Pancreas (tissue), 10 donors: ENCODE data around the gene PTGER3. TPM values are rescaled to one million over a fixed set of nuclear protein-coding genes. Genes with fewer than 3 reads are reported as not detected.

Source experiments
- ATAC-seq, 4 donors: fragments of 200-7000 bp; cut with Tn5 transposase; one replicate each; pipeline versions ENCODE4 v1.8.0 to v1.9.1; 2020; ENCODE audit warnings: mild to moderate bottlenecking in 4 of 4, moderate library complexity in 4 of 4
- DNase-seq, 6 donors: peaks; one replicate each; pipeline ENCODE4 v3.0.0-alpha.2; 2020
- FAIRE-seq: peaks from 2 replicates; lab custom pipeline; 2012; peaks lifted over from hg19 to GRCh38; lab: Jason Lieb, UNC
- H3K27ac ChIP-seq, 4 donors: fragments of 200-600 bp; sonication (generic); 1 replicate in 3 of 4; 2 replicates in 1 of 4; pipeline versions ENCODE4 v1.5.0 to v1.8.0; 2020
- H3K27me3 ChIP-seq, 4 donors: fragments of 200-600 bp; one replicate each; pipeline ENCODE4 v1.8.0; 2021
- H3K36me3 ChIP-seq, 3 donors: fragments of 200-600 bp; sonication (generic) in 1 of 3; one replicate each; pipeline versions ENCODE4 v1.5.0 to v1.8.0; 2020 to 2021
- H3K4me1 ChIP-seq, 3 donors: fragments of 200-600 bp; one replicate each; pipeline ENCODE4 v1.8.0; 2021
- H3K4me3 ChIP-seq, 4 donors: fragments of 200-600 bp; sonication (generic) in 2 of 4; one replicate each; pipeline versions ENCODE4 v1.5.0 to v1.8.0; 2020 to 2021
- H3K9me3 ChIP-seq, 4 donors: fragments of 200-600 bp; one replicate each; pipeline ENCODE4 v1.8.0; 2021
- WGBS, 2 donors: extraction: QIAGEN DNeasy Blood & Tissue Kit; methylation state at CpG; one replicate each; pipeline ENCODE4 v1.1.7; 2013; 5-methylcytosine and 5-hydroxymethylcytosine counted together
- intact Hi-C, 3 donors: fragments of 100-400 bp; cut with DNase I; formaldehyde crosslinking; loops; one replicate each; pipeline versions ENCODE4 v1.11.1 to v1.14.2; 2022
- polyA plus RNA-seq, 2 donors: library from polyadenylated mRNA; stranded (reverse); fragments of 200-250 nt; gene quantifications; one replicate each; pipeline ENCODE4 v1.2.3, GENCODE V29; 2013
- total RNA-seq, 6 donors: library from RNA; stranded (reverse); fragmentation: NEBNext Ultra II Directional in 4 of 6; extraction: Animal tissue kit (Norgen Biotek cat#: 25700) in 4 of 6; gene quantifications; one replicate each; pipeline versions ENCODE4 v1.2.1 to v1.2.4, GENCODE V29; 2021 to 2023
- TF ChIP-seq, protein P1 (sequence below), 4 donors: fragments of 200-600 bp; sonication (generic) in 3 of 4; IDR thresholded peaks; one replicate each; pipeline versions ENCODE4 v1.5.0 to v1.8.0; 2021; ENCODE audit warnings: antibody characterized with exemption in 4 of 4
- donor health status: healthy with polysubstance abuse.
- donor health status: DM: no; HTN: no; CAD: no; lungs with moderate emphysema.
- donor health status: DM: no; HTN: no; CAD: no.
- donor health status: control.
- donor health status: control.
- donor health status: Bipolar disorder and iron deficiency.
- donor health status: DM: yes; HTN: yes; CAD: no.
- donor health status: DM: no; HTN: no; CAD: no.
- donor health status: DM: no; HTN: no; CAD: no.
- donor health status: DM: yes; HTN: yes; CAD: no.

Gene PTGER3
- total and polyA plus RNA-seq, 8 donors, result 3.2 to 7.7 (median 6.0) TPM

DNA sequence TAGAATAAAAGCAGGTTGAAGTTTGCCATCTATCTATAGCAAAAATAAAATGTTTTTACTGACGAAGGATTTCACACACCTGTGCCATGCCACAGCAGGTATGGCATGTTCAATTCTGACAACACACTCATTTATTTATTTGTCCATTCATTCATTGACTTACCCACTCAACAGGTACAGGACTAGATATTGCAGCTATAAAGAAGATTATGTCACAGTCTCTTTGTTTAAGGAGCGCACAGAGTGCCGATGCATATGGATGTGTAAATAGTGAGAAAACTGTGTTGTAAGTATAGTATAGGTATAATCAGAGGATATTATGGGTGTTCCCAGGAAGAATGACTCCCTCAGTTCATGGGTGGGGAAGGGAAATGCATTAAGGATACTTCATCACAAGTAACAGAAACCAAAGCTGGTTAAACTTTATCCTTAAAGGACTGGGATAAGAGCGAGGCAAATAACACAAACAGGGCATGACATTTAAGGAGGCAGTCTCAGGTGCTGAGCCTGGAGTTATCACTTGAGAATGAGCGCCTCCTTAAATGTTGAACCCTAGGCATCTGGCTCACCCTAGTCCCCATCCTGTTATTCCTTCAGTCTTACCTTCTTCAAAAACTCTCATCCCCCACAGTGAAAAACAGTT, 41.1 kb upstream of the PTGER3 start:
- WGBS, 2 donors, result 84 to 89% methylated on average over 5 of the region's 5 CpGs
- FAIRE-seq (peak; percentile 87), ATAC-seq (no peak), DNase-seq (no peak)
- Histone ChIP-seq H3K4me1 (peaks cover 0 to 8% (median 6%) of the 10 kb centered on the region in 3 donors), H3K27ac (no peak overlapping the region), H3K36me3 (no peaks in the 10 kb centered on the region), H3K9me3 (no peaks in the 10 kb centered on the region), H3K4me3 (no peak overlapping the region), H3K27me3 (no peaks in the 10 kb centered on the region)
- TF ChIP-seq, protein P1, sequence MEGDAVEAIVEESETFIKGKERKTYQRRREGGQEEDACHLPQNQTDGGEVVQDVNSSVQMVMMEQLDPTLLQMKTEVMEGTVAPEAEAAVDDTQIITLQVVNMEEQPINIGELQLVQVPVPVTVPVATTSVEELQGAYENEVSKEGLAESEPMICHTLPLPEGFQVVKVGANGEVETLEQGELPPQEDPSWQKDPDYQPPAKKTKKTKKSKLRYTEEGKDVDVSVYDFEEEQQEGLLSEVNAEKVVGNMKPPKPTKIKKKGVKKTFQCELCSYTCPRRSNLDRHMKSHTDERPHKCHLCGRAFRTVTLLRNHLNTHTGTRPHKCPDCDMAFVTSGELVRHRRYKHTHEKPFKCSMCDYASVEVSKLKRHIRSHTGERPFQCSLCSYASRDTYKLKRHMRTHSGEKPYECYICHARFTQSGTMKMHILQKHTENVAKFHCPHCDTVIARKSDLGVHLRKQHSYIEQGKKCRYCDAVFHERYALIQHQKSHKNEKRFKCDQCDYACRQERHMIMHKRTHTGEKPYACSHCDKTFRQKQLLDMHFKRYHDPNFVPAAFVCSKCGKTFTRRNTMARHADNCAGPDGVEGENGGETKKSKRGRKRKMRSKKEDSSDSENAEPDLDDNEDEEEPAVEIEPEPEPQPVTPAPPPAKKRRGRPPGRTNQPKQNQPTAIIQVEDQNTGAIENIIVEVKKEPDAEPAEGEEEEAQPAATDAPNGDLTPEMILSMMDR (IDR thresholded peaks at IDR 0.05), result no peak
- intact Hi-C loops, result no loop called here

DNA sequence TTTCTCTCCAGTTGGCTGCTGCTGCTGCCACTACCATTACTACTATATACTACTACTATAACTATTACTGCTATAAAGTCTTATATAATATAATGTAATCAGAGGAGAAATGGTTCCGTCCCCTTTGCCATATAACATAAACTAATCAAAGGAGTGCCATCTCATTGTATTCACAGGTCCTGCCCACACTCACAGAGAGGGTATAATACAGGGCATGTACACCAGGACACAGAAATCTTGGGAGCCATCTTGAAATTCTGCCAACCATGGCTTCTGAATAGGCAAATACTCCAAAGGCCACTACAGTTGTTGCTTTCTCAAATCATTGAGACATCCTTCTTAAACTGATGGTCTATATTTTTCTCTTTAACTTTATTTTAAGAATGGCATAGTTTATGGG, 40.1 kb upstream of the PTGER3 start:
- Histone ChIP-seq H3K4me1 (peaks cover 0 to 9% (median 9%) of the 10 kb centered on the region in 3 donors), H3K9me3 (no peaks in the 10 kb centered on the region), H3K27me3 (no peaks in the 10 kb centered on the region), H3K36me3 (no peaks in the 10 kb centered on the region), H3K27ac (no peak overlapping the region), H3K4me3 (no peak overlapping the region)
- ATAC-seq (no peak), DNase-seq (no peak), FAIRE-seq (no peak)
- TF ChIP-seq, protein P1 (IDR thresholded peaks at IDR 0.05), result no peak
- WGBS, 2 donors, result 92 to 97% methylated on average over 1 of the region's 1 CpG
- intact Hi-C loops, result no loop called here

DNA sequence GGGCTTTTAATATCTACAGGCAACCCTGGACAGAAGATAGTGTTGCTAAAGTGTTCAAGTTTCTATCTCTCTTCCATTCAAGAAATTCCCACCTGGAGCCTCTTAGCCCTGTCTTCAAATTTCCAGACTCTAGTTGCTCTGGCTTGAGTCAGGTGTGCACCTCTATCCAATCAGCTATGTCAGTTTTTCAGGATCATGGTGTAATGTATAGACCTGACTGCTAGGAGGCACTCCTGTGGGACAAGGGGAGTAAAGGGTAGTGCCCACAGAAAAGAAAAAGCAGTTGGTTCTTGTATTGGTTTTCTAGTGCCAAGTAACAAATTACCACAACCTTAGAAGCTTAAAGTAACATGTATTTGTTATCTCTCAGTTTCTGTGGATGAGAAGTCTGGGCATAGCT, 39.4 kb upstream of the PTGER3 start:
- Histone ChIP-seq H3K4me1 (peaks cover 0 to 9% (median 9%) of the 10 kb centered on the region in 3 donors), H3K27me3 (no peaks in the 10 kb centered on the region), H3K9me3 (no peaks in the 10 kb centered on the region), H3K36me3 (no peaks in the 10 kb centered on the region), H3K27ac (no peak overlapping the region), H3K4me3 (no peak overlapping the region)
- ATAC-seq (no peak), DNase-seq (no peak), FAIRE-seq (no peak)
- intact Hi-C loops, result no loop called here
- TF ChIP-seq, protein P1 (IDR thresholded peaks at IDR 0.05), result no peak

DNA sequence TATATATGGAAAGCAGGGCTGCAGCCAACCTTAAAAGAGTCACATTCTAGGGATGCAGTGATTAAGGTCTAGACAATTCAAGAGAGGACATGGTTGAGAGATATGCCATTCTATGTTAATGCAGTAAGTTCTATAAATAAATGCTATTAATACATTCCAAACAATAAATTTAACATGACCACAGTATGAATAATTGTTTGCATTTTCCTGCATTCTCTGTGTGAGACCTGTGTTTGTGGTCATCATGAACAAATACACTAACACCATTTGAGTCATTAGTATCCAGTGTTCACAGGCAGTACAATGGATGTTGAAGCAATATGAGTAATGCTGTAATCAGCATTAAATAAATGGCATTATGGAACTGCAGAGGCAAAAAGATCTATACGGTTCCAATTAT, 38.7 kb upstream of the PTGER3 start:
- no peak for ATAC-seq
- TF ChIP-seq, protein P1 (IDR thresholded peaks at IDR 0.05), result no peak
- intact Hi-C loops, result no loop called here
- Histone ChIP-seq H3K27me3 (no peaks in the 10 kb centered on the region), H3K27ac (no peak overlapping the region), H3K9me3 (no peaks in the 10 kb centered on the region), H3K4me3 (no peak overlapping the region), H3K4me1 (peaks cover 0 to 14% (median 9%) of the 10 kb centered on the region in 3 donors), H3K36me3 (no peaks in the 10 kb centered on the region)
- 77 to 78% methylated on average over 1 of the region's 1 CpG for WGBS, 2 donors
- DNase-seq, result no peak
- FAIRE-seq, result no peak

DNA sequence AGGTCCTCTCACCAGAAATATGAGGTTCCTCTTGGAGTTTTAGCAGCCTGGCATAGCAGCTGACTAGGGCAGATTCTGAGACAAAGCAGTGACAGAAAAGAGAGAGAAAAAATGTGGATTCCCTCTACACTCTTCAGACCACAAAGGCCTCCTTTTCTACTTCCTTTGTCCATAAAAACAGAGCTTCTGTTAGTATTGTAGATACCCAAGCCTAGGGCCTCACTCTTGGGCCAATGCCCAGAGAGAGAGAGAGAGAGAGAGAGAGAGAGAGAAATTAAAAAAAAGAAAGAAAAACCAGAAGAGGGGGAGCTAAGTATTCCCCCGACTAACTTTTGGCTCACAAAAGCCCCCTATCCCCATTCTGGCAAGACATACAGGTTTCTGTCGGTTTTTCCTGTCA, 35.7 kb upstream of the PTGER3 start:
- Histone ChIP-seq H3K4me1 (peaks cover 0 to 28% (median 19%) of the 10 kb centered on the region in 3 donors), H3K9me3 (no peaks in the 10 kb centered on the region), H3K36me3 (no peaks in the 10 kb centered on the region), H3K27me3 (no peaks in the 10 kb centered on the region), H3K27ac (no peak overlapping the region), H3K4me3 (no peak overlapping the region)
- WGBS, 2 donors, result 72 to 82% methylated on average over 2 of the region's 2 CpGs
- ATAC-seq (no peak), DNase-seq (no peak), FAIRE-seq (no peak)
- TF ChIP-seq, protein P1 (IDR thresholded peaks at IDR 0.05), result no peak
- intact Hi-C loops, result no loop called here
